Liver (tissue), 3 donors: ENCODE data around the gene AP1S2.

Experiments used
- EGR1 ChIP-seq, 2 donors: IDR thresholded peaks; 2 replicates each; pipeline ENCODE4 v1.6.1; 2016 to 2018; ENCODE audit warnings: antibody characterized with exemption in 2 of 2, low read depth in 2 of 2
- FOXA1 ChIP-seq: IDR thresholded peaks from 2 replicates; pipeline ENCODE4 v1.6.1; 2016; ENCODE audit warnings: antibody characterized with exemption
- GABPA ChIP-seq, 2 donors: IDR thresholded peaks in 1 of 2; conservative IDR thresholded peaks in 1 of 2; 2 replicates each; pipeline ENCODE4 v1.6.1; 2016; ENCODE audit warnings: antibody characterized with exemption in 2 of 2, mild to moderate bottlenecking in 1 of 2, moderate library complexity in 1 of 2
- HNF4A ChIP-seq, 2 donors: conservative IDR thresholded peaks; 2 replicates each; pipeline ENCODE4 v1.6.1; 2016; ENCODE audit warnings: antibody characterized with exemption in 2 of 2, mild to moderate bottlenecking in 2 of 2
- NR2F2 ChIP-seq: IDR thresholded peaks from 2 replicates; pipeline ENCODE4 v1.6.1; 2016; ENCODE audit warnings: antibody characterized with exemption
- RAD21 ChIP-seq, 2 donors: IDR thresholded peaks; 2 replicates each; pipeline ENCODE4 v1.6.1; 2016; ENCODE audit warnings: antibody characterized with exemption in 2 of 2, mild to moderate bottlenecking in 2 of 2
- RXRA ChIP-seq, 2 donors: IDR thresholded peaks; 2 replicates each; pipeline ENCODE4 v1.6.1; 2017 to 2018; ENCODE audit warnings: antibody characterized with exemption in 2 of 2, mild to moderate bottlenecking in 1 of 2
- YY1 ChIP-seq: IDR thresholded peaks from 2 replicates; pipeline ENCODE4 v1.6.1; 2016; ENCODE audit warnings: antibody characterized with exemption, mild to moderate bottlenecking
- TF ChIP-seq, protein P1 (sequence below): IDR thresholded peaks from 2 replicates; pipeline ENCODE4 v1.6.1; 2016; ENCODE audit warnings: antibody characterized with exemption
- TF ChIP-seq, protein P2 (sequence below): fragments of 150-350 bp; IDR thresholded peaks from 2 replicates; pipeline ENCODE4 v1.5.1; 2017; ENCODE audit warnings: improper control_type of control experiment, low read depth, low read length; ENCODE audit not compliant: missing input control
- TF ChIP-seq, protein P3 (sequence below): IDR thresholded peaks from 2 replicates; pipeline ENCODE4 v1.6.1; 2016; ENCODE audit warnings: antibody characterized with exemption
- TF ChIP-seq, protein P4 (sequence below): IDR thresholded peaks from 2 replicates; pipeline ENCODE4 v1.6.1; 2016; ENCODE audit warnings: antibody characterized with exemption, mild to moderate bottlenecking
- TF ChIP-seq, protein P5 (sequence below): IDR thresholded peaks from 2 replicates; pipeline ENCODE4 v1.6.1; 2016; ENCODE audit warnings: antibody characterized with exemption
- donor health status: healthy.
- donor health status: healthy.

DNA sequence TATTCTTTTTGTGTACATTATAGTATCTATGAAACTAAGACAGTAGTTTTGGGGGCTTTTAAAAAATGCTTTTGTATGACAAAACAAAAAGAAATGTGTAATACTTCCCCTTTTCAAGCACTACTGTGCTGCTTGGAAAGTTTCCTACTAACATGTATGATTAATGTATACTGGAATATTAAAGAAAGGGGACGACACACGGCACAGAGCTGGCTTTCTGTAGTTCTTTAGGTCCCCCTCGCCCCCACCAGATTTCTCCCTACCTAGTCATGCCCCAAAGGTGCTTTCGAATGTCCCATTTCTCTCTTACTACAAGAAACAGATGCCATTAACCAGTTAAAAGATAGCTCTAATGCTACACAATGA, 1.6 kb upstream of the AP1S2 start:
- TF ChIP-seq, protein P1, sequence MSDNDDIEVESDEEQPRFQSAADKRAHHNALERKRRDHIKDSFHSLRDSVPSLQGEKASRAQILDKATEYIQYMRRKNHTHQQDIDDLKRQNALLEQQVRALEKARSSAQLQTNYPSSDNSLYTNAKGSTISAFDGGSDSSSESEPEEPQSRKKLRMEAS: no peak
- TF ChIP-seq, protein P2, sequence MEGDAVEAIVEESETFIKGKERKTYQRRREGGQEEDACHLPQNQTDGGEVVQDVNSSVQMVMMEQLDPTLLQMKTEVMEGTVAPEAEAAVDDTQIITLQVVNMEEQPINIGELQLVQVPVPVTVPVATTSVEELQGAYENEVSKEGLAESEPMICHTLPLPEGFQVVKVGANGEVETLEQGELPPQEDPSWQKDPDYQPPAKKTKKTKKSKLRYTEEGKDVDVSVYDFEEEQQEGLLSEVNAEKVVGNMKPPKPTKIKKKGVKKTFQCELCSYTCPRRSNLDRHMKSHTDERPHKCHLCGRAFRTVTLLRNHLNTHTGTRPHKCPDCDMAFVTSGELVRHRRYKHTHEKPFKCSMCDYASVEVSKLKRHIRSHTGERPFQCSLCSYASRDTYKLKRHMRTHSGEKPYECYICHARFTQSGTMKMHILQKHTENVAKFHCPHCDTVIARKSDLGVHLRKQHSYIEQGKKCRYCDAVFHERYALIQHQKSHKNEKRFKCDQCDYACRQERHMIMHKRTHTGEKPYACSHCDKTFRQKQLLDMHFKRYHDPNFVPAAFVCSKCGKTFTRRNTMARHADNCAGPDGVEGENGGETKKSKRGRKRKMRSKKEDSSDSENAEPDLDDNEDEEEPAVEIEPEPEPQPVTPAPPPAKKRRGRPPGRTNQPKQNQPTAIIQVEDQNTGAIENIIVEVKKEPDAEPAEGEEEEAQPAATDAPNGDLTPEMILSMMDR: no peak
- TF ChIP-seq GABPA (IDR thresholded peaks at IDR 0.05 in 1 of 2, conservative IDR thresholded peaks at IDR 0.05 in 1 of 2) (no peak), HNF4A (conservative IDR thresholded peaks at IDR 0.05) (no peak), EGR1 (IDR thresholded peaks at IDR 0.05; ENCODE audit: low read depth in 2 of 2) (no peak), FOXA1 (no peak), NR2F2 (no peak), RXRA (IDR thresholded peaks at IDR 0.05) (no peak), RAD21 (IDR thresholded peaks at IDR 0.05) (no peak), YY1 (no peak)
- TF ChIP-seq, protein P3, sequence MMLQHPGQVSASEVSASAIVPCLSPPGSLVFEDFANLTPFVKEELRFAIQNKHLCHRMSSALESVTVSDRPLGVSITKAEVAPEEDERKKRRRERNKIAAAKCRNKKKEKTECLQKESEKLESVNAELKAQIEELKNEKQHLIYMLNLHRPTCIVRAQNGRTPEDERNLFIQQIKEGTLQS: no peak
- TF ChIP-seq, protein P4, sequence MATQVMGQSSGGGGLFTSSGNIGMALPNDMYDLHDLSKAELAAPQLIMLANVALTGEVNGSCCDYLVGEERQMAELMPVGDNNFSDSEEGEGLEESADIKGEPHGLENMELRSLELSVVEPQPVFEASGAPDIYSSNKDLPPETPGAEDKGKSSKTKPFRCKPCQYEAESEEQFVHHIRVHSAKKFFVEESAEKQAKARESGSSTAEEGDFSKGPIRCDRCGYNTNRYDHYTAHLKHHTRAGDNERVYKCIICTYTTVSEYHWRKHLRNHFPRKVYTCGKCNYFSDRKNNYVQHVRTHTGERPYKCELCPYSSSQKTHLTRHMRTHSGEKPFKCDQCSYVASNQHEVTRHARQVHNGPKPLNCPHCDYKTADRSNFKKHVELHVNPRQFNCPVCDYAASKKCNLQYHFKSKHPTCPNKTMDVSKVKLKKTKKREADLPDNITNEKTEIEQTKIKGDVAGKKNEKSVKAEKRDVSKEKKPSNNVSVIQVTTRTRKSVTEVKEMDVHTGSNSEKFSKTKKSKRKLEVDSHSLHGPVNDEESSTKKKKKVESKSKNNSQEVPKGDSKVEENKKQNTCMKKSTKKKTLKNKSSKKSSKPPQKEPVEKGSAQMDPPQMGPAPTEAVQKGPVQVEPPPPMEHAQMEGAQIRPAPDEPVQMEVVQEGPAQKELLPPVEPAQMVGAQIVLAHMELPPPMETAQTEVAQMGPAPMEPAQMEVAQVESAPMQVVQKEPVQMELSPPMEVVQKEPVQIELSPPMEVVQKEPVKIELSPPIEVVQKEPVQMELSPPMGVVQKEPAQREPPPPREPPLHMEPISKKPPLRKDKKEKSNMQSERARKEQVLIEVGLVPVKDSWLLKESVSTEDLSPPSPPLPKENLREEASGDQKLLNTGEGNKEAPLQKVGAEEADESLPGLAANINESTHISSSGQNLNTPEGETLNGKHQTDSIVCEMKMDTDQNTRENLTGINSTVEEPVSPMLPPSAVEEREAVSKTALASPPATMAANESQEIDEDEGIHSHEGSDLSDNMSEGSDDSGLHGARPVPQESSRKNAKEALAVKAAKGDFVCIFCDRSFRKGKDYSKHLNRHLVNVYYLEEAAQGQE: no peak
- TF ChIP-seq, protein P5, sequence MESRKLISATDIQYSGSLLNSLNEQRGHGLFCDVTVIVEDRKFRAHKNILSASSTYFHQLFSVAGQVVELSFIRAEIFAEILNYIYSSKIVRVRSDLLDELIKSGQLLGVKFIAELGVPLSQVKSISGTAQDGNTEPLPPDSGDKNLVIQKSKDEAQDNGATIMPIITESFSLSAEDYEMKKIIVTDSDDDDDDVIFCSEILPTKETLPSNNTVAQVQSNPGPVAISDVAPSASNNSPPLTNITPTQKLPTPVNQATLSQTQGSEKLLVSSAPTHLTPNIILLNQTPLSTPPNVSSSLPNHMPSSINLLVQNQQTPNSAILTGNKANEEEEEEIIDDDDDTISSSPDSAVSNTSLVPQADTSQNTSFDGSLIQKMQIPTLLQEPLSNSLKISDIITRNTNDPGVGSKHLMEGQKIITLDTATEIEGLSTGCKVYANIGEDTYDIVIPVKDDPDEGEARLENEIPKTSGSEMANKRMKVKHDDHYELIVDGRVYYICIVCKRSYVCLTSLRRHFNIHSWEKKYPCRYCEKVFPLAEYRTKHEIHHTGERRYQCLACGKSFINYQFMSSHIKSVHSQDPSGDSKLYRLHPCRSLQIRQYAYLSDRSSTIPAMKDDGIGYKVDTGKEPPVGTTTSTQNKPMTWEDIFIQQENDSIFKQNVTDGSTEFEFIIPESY: no peak
